ENCODE data around the gene REXO4. TPM values are rescaled to one million over a fixed set of nuclear protein-coding genes. Genes with fewer than 3 reads are reported as not detected.

The REXO4 gene
- total and polyA plus RNA-seq, 2 of the 8 experiments (the other 6 are each of a cell fraction or from before 2014, with no cell fraction given), result 19.1 to 38.3 TPM

DNA sequence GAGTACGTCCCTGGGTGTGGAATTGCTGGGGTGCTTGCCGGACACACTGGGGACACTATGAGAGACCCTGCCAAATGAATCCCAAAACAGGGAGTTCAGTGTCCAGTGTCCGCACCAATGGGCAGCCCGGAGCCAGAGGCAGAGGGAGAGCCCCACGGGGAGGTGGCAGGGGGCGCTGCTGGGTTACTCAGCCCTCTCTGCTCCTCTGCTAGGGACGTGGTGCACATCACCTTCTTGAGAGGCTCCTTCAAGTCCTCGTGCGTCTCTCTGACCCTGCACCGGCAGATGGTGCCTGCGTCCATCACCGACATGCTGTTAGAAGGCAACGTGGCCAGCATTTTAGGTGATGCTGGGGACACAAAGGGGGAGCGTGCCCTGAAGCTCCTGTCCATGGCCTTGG, 20.9 kb downstream of the REXO4 start:
- Histone ChIP-seq H2AK5ac (ENCODE audit: low read depth, low read length) (no peak overlapping the region), H3K14ac (ENCODE audit: insufficient read length) (no peak overlapping the region), H3K79me2 (ENCODE audit: control insufficient read depth in 1 of 2, insufficient read depth in 2 of 2, low read length in 2 of 2) (no peaks in the 10 kb centered on the region), H2BK15ac (ENCODE audit: low read length) (no peak overlapping the region), H2BK12ac (ENCODE audit: low read depth, low read length) (0 out of 2 replicates have a peak overlapping the region, but pooled peaks have one; percentile 1), H3K9ac (replicated peaks in 1 of 4; ENCODE audit: extremely low read depth in 1 of 4, low read depth in 3 of 4, low read length in 3 of 4) (no peak overlapping the region), H3K23ac (ENCODE audit: insufficient read length) (no peak overlapping the region), H3K4ac (replicated peaks; ENCODE audit: insufficient read length, low read depth, low read length) (no peak overlapping the region), H3K18ac (ENCODE audit: extremely low read depth, low read length) (no peak overlapping the region), H3K36me3 (ENCODE audit: control insufficient read depth in 2 of 4, insufficient read depth in 4 of 4, low read length in 3 of 4) (no peaks in the 10 kb centered on the region), H3K4me1 (replicated peaks in 1 of 4; ENCODE audit: control insufficient read depth in 3 of 4, insufficient read depth in 4 of 4, low read length in 3 of 4) (no peaks in the 10 kb centered on the region), H3K27me3 (replicated peaks in 1 of 4; ENCODE audit: control insufficient read depth in 3 of 4, extremely low read depth in 1 of 4, insufficient read depth in 3 of 4, low read length in 3 of 4) (no peaks in the 10 kb centered on the region; a peak in 3 of 7 replicates), H3K56ac (replicated peaks; ENCODE audit: insufficient read length, low read depth, low read length) (no peak overlapping the region), H3K79me1 (ENCODE audit: low read depth, low read length) (no peaks in the 10 kb centered on the region), H4K20me1 (replicated peaks in 1 of 2; ENCODE audit: control insufficient read depth in 1 of 2, insufficient read depth in 2 of 2, low read length in 2 of 2) (peaks cover 0 to 7% of the 10 kb centered on the region in 2 experiments), H4K91ac (replicated peaks; ENCODE audit: insufficient read length, low read length) (no peak overlapping the region), H4K5ac (ENCODE audit: insufficient read length, low read depth, low read length) (no peak overlapping the region), H3K27ac (ENCODE audit: low read depth, low read length) (no peak overlapping the region), H2BK120ac (replicated peaks; ENCODE audit: low read depth, low read length) (no peak overlapping the region), H2BK5ac (ENCODE audit: low read depth, low read length) (no peak overlapping the region), H2AFZ (ENCODE audit: low read length) (no peak overlapping the region), H3K4me2 (ENCODE audit: insufficient read depth in 1 of 2, low read depth in 2 of 2, low read length in 2 of 2) (no peak overlapping the region; a peak in 1 of 4 replicates), H3K9me3 (ENCODE audit: insufficient read depth in 2 of 2, low read depth in 1 of 2, low read length in 1 of 2) (no peaks in the 10 kb centered on the region), H3K4me3 (ENCODE audit: extremely low read depth in 1 of 4, insufficient read depth in 2 of 4, low read depth in 3 of 4, low read length in 4 of 4) (no peak overlapping the region), H2BK20ac (ENCODE audit: low read length) (no peak overlapping the region), H4K8ac (ENCODE audit: extremely low read depth, insufficient read depth, low read length) (no peak overlapping the region), H3K23me2 (ENCODE audit: low read depth, low read length) (peaks cover 12% of the 10 kb centered on the region; the same call in 1 of the 2 replicates)
- CTCF ChIA-PET (ENCODE audit: partially characterized antibody), result interaction anchor here (0.7 to 5.7 kb wide), 17 partner anchors 8 to 178 kb away, joined by 3 to 52 read pairs (median 7); partner anchors contain the start of genes ADAMTS13 and STKLD1
- POLR2A ChIA-PET (ENCODE audit: partially characterized antibody), result interaction anchor here (1.0 to 2.5 kb wide), 7 partner anchors 8 to 205 kb away, joined by 3 to 13 read pairs (median 5); partner anchors contain the start of genes MED22, REXO4, RPL7A and SURF1
- FAIRE-seq, result no peak
- WGBS, 2 experiments (ENCODE audit: extremely low coverage in 1 of 2, insufficient coverage in 1 of 2, insufficient read length in 1 of 2, insufficient replicate concordance in 2 of 2, low coverage in 1 of 2, low lambda C conversion rate in 2 of 2, missing lambda C conversion rate in 1 of 2), result 55% methylated on average over 14 of the region's 14 CpGs; no CpG with 5 or more reads in 1 of the 2 experiments
- DNase-seq (ENCODE audit: low read depth in 1 of 2, low spot score in 2 of 2), result peak in 1 of 2 experiments; percentile 81
- no peak for TF ChIP-seq RXRA (IDR thresholded peaks at IDR 0.05; ENCODE audit: insufficient read depth, low read depth, low read length)
- TF ChIP-seq, protein P1, sequence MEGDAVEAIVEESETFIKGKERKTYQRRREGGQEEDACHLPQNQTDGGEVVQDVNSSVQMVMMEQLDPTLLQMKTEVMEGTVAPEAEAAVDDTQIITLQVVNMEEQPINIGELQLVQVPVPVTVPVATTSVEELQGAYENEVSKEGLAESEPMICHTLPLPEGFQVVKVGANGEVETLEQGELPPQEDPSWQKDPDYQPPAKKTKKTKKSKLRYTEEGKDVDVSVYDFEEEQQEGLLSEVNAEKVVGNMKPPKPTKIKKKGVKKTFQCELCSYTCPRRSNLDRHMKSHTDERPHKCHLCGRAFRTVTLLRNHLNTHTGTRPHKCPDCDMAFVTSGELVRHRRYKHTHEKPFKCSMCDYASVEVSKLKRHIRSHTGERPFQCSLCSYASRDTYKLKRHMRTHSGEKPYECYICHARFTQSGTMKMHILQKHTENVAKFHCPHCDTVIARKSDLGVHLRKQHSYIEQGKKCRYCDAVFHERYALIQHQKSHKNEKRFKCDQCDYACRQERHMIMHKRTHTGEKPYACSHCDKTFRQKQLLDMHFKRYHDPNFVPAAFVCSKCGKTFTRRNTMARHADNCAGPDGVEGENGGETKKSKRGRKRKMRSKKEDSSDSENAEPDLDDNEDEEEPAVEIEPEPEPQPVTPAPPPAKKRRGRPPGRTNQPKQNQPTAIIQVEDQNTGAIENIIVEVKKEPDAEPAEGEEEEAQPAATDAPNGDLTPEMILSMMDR (IDR thresholded peaks at IDR 0.05; ENCODE audit: control extremely low read depth in 1 of 3, insufficient read depth in 1 of 3, low read depth in 1 of 3, low read length in 3 of 3), result peak in 2 of 3 experiments; percentile 76 to 87; a peak in 3 of 4 replicates
- TF ChIP-seq, protein P2, sequence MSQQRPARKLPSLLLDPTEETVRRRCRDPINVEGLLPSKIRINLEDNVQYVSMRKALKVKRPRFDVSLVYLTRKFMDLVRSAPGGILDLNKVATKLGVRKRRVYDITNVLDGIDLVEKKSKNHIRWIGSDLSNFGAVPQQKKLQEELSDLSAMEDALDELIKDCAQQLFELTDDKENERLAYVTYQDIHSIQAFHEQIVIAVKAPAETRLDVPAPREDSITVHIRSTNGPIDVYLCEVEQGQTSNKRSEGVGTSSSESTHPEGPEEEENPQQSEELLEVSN (IDR thresholded peaks at IDR 0.05), result 0 out of 2 replicates have a peak, but pooled peaks have one; percentile 23
- TF ChIP-seq, protein P3, sequence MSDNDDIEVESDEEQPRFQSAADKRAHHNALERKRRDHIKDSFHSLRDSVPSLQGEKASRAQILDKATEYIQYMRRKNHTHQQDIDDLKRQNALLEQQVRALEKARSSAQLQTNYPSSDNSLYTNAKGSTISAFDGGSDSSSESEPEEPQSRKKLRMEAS (IDR thresholded peaks at IDR 0.05), result peak; percentile 47; the same call in 1 of the 2 replicates

All from H1 (cell line).